GM18505 (cell line): Measurements from ENCODE around the gene GFRA1.
A peak's percentile ranks its signal among the peaks of the same experiment; 100 is the strongest.

ENCODE experiments used
- ATAC-seq: cut with Tn5 transposase; IDR thresholded peaks from one replicate; pipeline ENCODE4 v1.9.1; 2021; ENCODE audit not compliant: unreplicated experiment
- POLR2A ChIP-seq: IDR thresholded peaks from 4 replicates; pipeline ENCODE4 v1.6.1; 2011; ENCODE audit warnings: borderline replicate concordance; ENCODE audit not compliant: insufficient read depth, insufficient read length; ENCODE audit errors: extremely low read depth

Gene GFRA1, protein sequence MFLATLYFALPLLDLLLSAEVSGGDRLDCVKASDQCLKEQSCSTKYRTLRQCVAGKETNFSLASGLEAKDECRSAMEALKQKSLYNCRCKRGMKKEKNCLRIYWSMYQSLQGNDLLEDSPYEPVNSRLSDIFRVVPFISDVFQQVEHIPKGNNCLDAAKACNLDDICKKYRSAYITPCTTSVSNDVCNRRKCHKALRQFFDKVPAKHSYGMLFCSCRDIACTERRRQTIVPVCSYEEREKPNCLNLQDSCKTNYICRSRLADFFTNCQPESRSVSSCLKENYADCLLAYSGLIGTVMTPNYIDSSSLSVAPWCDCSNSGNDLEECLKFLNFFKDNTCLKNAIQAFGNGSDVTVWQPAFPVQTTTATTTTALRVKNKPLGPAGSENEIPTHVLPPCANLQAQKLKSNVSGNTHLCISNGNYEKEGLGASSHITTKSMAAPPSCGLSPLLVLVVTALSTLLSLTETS

DNA sequence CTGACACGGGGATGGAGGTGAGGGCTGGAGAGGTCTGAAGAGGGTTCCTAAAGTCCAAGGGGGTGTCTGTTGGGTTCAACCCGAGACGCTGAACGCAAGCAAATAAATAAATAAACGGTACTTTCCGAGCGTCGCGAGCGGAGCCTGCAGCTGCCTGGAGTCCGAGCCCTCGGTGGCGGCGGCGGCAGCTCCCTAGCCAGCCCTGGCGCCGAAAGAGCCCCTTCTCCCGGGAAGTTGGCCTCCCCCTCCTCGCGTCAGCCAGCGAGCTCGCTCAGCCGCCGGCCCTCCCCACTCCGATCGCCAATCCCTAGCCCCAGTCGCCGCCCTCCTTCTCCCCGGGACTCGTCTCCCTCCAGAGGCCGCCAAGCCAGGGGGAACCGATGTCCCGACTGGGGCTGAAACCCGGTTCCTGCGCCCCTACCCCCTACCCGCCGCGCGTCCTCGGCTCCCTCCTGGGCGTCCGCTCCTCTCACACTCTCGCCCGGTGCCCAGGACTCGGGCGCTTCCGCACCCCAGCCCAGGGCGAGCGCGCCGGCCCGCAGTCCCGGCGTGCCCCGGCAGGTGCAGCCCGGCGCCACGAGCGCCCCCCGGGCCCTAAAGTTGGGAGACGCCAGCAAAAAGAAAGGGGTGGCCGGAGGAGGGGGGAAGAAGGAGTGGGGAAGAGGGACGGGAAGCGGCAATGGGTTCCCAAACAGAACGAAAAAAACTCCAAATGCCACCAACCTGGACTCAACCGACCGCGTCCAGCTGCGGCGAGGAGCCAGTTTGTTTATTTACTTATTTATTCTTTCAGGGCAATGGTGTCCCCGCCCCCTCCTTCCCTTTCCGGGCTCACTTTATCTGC, at the start of gene GFRA1:
TSS of gene GFRA1 (minus strand) at position 767 of the 844 bp plus-strand sequence. CDS start 1,177 bp downstream, outside the sequence.
- TF ChIP-seq POLR2A = no peak
- no peak for ATAC-seq

DNA sequence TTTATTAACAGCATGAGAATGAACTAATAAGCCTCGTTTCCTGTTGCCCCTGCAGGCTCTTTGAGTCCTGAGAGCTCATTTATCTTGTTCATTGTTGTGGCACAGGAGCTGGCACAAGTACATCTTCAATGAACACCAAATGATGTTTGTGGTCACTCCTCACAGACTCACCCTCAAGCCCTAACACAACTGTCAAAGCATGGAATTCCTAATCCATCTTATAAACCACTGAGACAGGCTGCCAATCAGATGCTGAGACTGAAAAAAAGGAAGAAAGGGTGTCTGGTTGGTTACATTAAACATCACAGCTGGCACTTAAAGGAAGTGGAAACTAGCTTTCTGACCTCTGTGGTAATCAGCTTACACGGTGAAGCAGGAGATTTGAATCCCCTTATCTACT, 43.5 kb upstream of the GFRA1 start:
- TF ChIP-seq POLR2A = no peak
- ATAC-seq = peak; percentile 57

DNA sequence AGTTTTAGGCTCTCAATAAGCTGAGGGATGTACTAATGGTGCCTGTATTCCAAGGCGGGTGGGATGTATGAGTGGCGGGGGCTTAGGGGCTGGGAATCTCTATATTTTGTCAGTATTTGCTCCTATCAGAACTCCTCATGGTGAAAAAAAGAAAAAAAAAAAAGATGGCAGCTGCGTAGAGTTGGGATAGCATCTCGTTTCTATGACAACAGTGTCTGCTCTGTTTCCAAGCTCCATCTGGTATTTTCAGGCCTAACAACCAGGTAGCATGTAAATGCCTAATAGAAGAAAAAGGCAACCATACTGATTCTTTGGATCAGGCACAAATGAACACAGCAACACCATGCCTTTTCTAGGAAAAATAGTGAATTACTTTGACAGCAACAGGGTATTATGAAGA, 39.5 kb upstream of the GFRA1 start:
- no peak for TF ChIP-seq POLR2A
- ATAC-seq = no peak

DNA sequence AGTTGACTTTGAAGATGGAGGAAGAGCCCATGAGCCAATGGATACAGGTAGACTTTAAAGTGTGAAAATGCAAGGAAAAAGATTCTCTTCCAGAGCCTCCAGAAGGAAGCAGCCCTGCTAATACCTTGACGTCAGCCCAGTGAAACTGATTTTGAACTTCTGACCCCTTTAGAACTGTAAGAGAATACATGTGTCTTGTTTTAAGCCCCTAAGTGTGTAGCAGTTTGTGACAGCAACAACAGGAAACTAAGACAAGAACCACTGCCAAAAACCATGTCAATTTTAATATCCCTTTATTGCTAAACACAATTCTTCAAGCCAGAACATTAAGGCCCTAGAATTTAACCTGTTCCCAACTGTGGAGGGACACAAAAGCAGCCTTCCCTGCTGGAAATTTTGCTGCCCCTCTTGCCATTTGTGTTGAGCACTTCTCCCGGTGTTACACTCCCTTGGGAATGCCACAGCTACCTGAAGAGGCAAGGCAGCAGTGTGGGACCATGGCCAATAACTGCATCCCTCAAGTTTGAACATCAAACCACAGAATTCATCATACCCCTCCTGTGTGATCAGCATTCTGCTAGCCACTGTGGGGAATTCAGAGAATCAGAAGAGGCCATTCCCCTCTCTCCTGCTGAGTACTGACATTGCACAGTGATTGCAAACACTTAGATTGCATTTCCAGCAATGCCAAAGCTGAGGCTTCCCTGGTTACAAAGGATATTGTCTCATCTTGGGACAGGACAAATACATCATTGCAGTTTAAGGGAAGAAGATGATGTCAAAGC, 38.9 kb upstream of the GFRA1 start:
- no peak for TF ChIP-seq POLR2A
- ATAC-seq = no peak

DNA sequence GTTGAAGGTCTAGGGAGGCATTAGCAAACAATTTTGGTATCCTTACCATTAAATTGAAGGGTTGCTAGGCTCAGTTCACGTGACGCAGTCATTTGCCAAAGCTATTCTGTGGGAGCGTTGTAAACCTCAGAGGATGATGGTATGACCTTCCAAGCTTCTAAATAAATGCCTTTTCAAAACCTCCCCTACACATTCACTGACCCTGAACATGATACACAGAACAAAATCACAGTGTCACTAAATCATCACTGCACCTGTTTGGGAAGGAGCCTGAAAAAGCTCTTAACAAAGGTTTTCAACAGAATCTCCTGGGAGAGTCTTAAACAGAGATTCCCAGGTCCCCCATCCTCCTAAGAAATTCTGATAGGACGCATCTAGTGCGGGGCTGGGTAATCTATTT, 38.0 kb upstream of the GFRA1 start:
- TF ChIP-seq POLR2A = no peak
- no peak for ATAC-seq

DNA sequence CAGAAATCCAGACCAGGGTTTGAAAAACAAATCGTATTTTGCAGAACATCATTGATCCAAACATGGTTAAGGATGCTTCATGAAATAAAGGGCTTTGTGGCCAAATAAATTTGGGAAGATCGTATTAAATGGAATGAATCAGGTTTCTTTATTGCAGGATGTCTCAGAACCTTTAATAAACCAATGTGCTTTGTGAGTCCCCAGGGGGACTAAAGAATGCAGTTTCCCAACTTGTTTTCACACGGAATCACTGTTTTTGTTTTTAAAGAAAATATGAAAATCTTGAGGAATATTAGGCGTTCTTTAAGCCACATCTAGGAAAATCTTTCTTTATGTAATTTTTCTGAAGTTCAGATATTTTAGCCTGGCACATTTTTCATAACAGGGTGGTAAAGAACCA, 34.4 kb upstream of the GFRA1 start:
- no peak for TF ChIP-seq POLR2A
- no peak for ATAC-seq

DNA sequence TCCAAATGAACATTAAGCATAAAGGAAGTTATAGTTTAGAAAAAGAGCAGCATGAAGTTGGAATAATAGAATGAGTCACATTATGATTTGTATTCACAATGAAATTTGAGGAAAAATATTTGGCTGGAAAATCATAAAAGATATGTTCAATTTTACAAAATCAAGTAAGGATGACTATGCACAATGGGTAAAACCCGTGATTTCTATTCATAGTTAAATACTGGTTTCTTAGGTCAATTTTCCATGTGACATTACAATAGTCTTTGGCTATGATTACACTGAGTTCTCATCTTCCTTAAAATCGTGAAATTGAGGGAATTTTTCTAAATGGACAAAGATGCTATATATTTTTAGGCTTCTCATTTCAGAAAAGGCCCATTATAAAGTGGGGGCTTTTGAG, 33.8 kb upstream of the GFRA1 start:
- no peak for TF ChIP-seq POLR2A
- ATAC-seq = no peak

DNA sequence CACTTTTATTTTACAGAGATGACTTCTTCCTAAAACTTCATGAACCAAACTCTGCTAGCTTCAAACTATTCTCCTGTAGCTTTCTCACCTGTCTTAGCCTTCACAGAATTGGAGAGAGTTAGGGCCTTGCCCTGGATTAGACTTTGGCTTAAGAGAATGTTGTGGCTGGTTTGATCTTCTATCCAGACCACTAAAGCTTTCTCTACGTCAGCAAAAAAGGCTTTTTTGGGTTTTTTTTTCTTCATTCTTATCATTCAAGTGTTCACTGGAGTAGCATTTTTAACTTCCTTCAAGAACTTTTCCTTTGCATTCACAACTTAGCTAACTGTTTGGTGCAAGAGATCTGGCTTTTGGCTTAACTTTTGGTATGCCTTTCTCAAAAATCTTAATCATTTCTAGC, 31.9 kb upstream of the GFRA1 start:
- no peak for TF ChIP-seq POLR2A
- no peak for ATAC-seq

DNA sequence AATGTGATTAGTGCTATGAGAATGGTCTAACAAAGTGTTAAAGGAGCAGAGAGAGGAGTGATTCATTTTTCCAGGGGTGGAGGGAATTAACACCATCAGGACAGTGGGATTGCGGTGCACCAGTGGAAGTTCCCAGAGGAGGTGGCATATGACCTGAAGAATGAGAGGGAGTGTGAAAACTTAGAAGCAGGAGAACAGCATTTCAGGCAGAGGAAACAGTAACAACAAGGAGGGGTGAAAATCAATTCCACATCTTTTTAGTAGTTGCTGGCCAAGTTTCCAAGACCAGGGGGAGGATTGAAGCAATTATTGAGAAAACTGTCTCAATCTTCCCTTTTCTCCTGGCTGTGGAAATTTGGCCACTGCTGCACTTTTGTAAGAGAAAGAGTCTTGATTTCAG, 27.5 kb upstream of the GFRA1 start:
- no peak for ATAC-seq
- no peak for TF ChIP-seq POLR2A

DNA sequence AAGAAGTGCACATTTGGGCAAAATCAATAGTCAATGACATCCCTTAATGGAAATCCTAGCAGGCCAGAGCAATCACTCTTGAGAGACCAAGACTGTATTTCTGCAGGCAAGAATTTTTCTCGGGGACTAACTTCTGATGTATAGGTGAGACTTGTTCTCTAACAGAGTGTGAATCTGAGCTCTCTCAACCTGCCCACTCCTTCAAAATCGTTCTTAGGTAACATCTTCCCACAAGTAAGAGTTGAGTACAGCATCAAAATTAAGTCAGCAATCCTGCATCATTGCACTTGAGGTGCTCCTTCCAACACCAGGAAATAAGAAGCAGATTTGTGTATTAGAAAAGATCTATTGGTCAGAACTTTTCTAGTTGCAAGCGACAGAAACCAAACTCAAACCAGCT, 25.6 kb upstream of the GFRA1 start:
- no peak for TF ChIP-seq POLR2A
- ATAC-seq = no peak

DNA sequence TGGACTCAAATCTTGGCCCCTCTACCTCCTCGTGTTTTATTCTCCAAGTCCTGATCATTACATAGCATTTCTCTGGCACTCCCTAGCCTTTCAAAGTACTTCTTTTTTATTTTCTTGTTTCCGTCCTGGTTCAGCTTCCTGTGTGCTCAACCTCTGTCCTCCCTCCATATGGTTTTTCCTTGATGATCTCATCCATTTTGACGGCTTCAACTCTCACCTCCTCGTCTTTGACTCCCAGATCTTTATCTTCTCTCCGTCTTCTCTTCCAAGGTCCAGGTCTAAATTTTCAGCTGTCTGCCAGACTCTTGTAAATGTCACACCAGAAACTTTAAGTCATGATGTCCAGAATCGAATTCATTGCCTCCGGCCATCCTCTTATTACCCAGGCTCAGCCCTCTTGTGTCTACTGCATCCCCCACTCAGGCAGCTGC, 23.3 kb upstream of the GFRA1 start:
- no peak for TF ChIP-seq POLR2A
- no peak for ATAC-seq

DNA sequence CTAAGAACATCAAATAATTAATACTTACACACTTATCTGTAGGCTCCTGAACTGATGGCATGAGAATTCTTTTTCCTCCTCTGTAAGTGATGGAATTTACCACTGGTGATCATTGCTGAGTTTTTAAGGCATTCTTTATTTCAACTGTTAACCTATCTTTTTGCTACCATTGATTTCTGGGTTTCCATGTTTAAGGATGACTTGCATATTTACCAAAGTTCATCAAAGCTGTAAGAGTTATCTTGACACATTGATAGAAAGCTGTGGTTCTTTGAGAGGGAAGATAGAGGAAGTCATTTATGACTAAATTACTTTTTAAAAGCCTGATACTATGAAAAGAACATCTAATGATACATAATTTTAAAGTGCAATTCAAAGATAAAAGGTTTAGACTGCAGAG, 19.5 kb upstream of the GFRA1 start:
- no peak for ATAC-seq
- TF ChIP-seq POLR2A = no peak

DNA sequence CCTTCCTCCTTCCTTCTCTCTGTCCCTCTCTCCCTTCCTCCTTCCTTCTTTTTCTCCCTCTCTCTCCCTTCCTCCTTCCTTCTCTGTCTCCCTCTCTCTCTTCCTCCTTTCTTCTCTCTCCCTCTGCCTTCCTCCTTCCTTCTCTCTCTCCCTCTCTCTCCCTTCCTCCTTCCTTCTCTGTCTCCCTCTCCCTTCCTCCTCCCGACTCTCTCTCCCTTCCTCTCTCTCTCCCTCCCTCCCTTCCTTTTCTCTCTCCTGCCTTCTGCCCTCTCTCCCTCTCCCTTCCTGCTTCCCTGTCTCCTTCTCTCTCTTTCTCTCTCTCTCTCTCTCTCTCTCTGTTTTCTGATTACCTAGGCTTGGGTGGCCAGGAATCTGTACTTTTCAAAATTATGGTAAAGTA, 16.6 kb upstream of the GFRA1 start:
- TF ChIP-seq POLR2A = no peak
- no peak for ATAC-seq
